Karpas-422 (cell line): ENCODE data around the gene PDCD6IP. TPM values are rescaled to one million over a fixed set of nuclear protein-coding genes. Genes with fewer than 3 reads are reported as not detected.

Experiments used
- DNase-seq: peaks from one replicate; pipeline ENCODE4 v3.0.0-alpha.2; 2015
- H2AFZ ChIP-seq: fragments of 200-600 bp; sonication (generic); 2 replicates; pipeline ENCODE4 v1.6.1; 2014; ENCODE audit warnings: antibody characterized with exemption, low read length, mixed read lengths
- H3K27ac ChIP-seq: fragments of 200-600 bp; sonication (generic); 2 replicates; pipeline ENCODE4 v1.5.1; 2014; ENCODE audit warnings: mild to moderate bottlenecking, low read length, moderate library complexity
- H3K27me3 ChIP-seq: fragments of 200-600 bp; sonication (generic); 2 replicates; pipeline ENCODE4 v1.6.1; 2014; ENCODE audit warnings: low read length, mixed read lengths
- H3K36me3 ChIP-seq: fragments of 200-600 bp; sonication (generic); 2 replicates; pipeline ENCODE4 v1.6.1; 2014; ENCODE audit warnings: low read length, mixed read lengths; ENCODE audit not compliant: insufficient read depth
- H3K4me1 ChIP-seq: fragments of 200-600 bp; sonication (generic); 2 replicates; pipeline ENCODE4 v1.6.1; 2014; ENCODE audit warnings: mild to moderate bottlenecking, low read length, mixed read lengths
- H3K4me2 ChIP-seq: fragments of 200-600 bp; sonication (generic); 2 replicates; pipeline ENCODE4 v1.6.1; 2014; ENCODE audit warnings: low read length, low read depth, mild to moderate bottlenecking; ENCODE audit not compliant: poor library complexity, severe bottlenecking
- H3K4me3 ChIP-seq: fragments of 200-600 bp; sonication (generic); 2 replicates; pipeline ENCODE4 v1.5.1; 2014; ENCODE audit warnings: mild to moderate bottlenecking, antibody characterized with exemption, low read length, mixed read lengths
- H3K79me2 ChIP-seq: fragments of 200-600 bp; sonication (generic); 2 replicates; pipeline ENCODE4 v1.6.1; 2014; ENCODE audit warnings: mild to moderate bottlenecking, low read length, mixed read lengths
- H3K9ac ChIP-seq: fragments of 200-600 bp; sonication (generic); 2 replicates; pipeline ENCODE4 v1.6.0; 2014; ENCODE audit warnings: low read length
- H3K9me2 ChIP-seq: fragments of 200-600 bp; sonication (generic), shearing (Covaris generic); replicated peaks from 2 replicates; pipeline ENCODE4 v1.6.0; 2014; ENCODE audit warnings: mild to moderate bottlenecking, low read length, moderate library complexity; ENCODE audit not compliant: insufficient read depth
- H3K9me3 ChIP-seq: fragments of 300-700, 200-600 bp; sonication (generic); 2 replicates; pipeline ENCODE4 v1.6.1; 2014; ENCODE audit warnings: low read length, mixed read lengths
- H4K20me1 ChIP-seq: fragments of 200-600 bp; sonication (generic); 2 replicates; pipeline ENCODE4 v1.6.1; 2014; ENCODE audit warnings: mild to moderate bottlenecking, antibody characterized with exemption, low read length, low read depth; ENCODE audit not compliant: insufficient read depth
- total RNA-seq: library from RNA; depleted of rRNA; stranded (reverse); fragments of >200 nt; shearing (Covaris generic); gene quantifications from 2 replicates; pipeline ENCODE4 v1.2.3, GENCODE V29; 2014; ENCODE audit warnings: low replicate concordance

Gene PDCD6IP
- total RNA-seq, 1 experiment from 2014 or later: 179 TPM

- no peaks in the 10 kb centered on the region for H3K9me2 ChIP-seq
- H4K20me1 ChIP-seq: no peaks in the 10 kb centered on the region
- H3K4me3 ChIP-seq: no peak overlapping the region
- DNase-seq: no peak
- no peaks in the 10 kb centered on the region for H3K27me3 ChIP-seq
- H3K4me2 ChIP-seq: no peak overlapping the region
- no peak overlapping the region for H3K27ac ChIP-seq
- H3K36me3 ChIP-seq: peaks cover 48% of the 10 kb centered on the region
- no peak overlapping the region for H2AFZ ChIP-seq
- peaks cover 98% of the 10 kb centered on the region for H3K79me2 ChIP-seq
- peaks cover 33% of the 10 kb centered on the region for H3K4me1 ChIP-seq
- no peak overlapping the region for H3K9ac ChIP-seq
- peaks cover 8% of the 10 kb centered on the region for H3K9me3 ChIP-seq
These were observed 5.6 kb downstream of the PDCD6IP start for GRCh38 chr3:33803894-33804526.

GRCh38 chr3:33807191-33807590, 8.8 kb downstream of the PDCD6IP start:
- no peak overlapping the region for H2AFZ ChIP-seq
- no peak overlapping the region for H3K27ac ChIP-seq
- peaks cover 98% of the 10 kb centered on the region for H3K79me2 ChIP-seq
- peaks cover 8% of the 10 kb centered on the region for H3K9me3 ChIP-seq
- no peak for DNase-seq
- H3K4me1 ChIP-seq: peaks cover 9% of the 10 kb centered on the region
- no peak overlapping the region for H3K9ac ChIP-seq
- no peaks in the 10 kb centered on the region for H3K27me3 ChIP-seq
- no peak overlapping the region for H3K4me2 ChIP-seq
- peaks cover 34% of the 10 kb centered on the region for H3K36me3 ChIP-seq
- H4K20me1 ChIP-seq: no peaks in the 10 kb centered on the region
- H3K9me2 ChIP-seq: no peaks in the 10 kb centered on the region
- H3K4me3 ChIP-seq: no peak overlapping the region

GRCh38 chr3:33808559-33808958, 10.1 kb downstream of the PDCD6IP start:
- Histone ChIP-seq H3K9me3 (no peaks in the 10 kb centered on the region; the same call in 1 of the 2 replicates), H3K27me3 (no peaks in the 10 kb centered on the region), H4K20me1 (no peaks in the 10 kb centered on the region), H3K27ac (no peak overlapping the region), H3K4me3 (no peak overlapping the region), H3K9me2 (no peaks in the 10 kb centered on the region), H3K36me3 (peaks cover 36% of the 10 kb centered on the region), H2AFZ (no peak overlapping the region), H3K9ac (no peak overlapping the region), H3K4me2 (no peak overlapping the region), H3K4me1 (peaks cover 9% of the 10 kb centered on the region), H3K79me2 (peaks cover 98% of the 10 kb centered on the region)
- DNase-seq: no peak

DNA sequence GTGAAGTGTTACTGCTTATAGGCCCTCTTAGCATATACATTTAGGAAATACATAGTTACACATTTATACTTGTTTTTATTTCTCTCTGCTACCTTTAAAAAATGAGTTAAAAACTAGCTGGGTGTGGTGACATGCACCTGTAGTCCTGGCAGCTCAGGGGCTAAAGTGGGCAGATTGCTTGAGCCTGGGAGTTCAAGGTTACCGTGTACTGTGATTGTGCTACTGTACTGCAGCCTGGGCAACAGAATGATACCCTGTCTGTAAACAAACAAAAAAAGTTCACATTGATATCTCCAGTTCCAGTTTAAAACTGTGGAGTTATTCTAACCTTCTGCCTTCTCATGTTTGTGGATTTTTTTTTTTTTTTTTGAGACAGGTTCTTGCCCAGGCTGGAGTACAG, 12.1 kb downstream of the PDCD6IP start:
- Histone ChIP-seq H3K27me3 (no peaks in the 10 kb centered on the region), H3K9ac (no peak overlapping the region), H3K9me3 (no peaks in the 10 kb centered on the region), H2AFZ (no peak overlapping the region), H3K9me2 (no peaks in the 10 kb centered on the region), H4K20me1 (no peaks in the 10 kb centered on the region), H3K27ac (no peak overlapping the region), H3K36me3 (peaks cover 34% of the 10 kb centered on the region), H3K4me2 (no peak overlapping the region), H3K4me3 (no peak overlapping the region), H3K79me2 (peaks cover 91% of the 10 kb centered on the region), H3K4me1 (no peaks in the 10 kb centered on the region)
- no peak for DNase-seq

DNA sequence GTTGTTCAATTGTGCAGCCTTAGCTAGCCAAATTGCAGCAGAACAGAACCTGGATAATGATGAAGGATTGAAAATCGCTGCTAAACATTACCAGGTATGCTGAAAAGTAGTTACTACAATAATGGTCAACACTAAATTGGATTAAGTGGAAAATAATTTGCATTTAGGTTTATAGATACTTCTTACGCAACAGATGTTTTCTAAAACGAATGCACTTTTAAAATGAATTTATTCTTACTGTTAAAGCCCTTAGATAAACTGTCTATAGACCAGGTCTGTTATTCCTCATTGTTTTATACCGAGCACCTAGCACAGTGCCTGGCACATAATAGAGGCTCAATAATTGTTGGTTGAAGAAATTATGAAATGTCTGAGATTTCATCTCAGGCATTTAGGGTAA, 23.6 kb downstream of the PDCD6IP start:
- no peak overlapping the region for H3K27ac ChIP-seq
- H3K36me3 ChIP-seq: peaks cover 59% of the 10 kb centered on the region
- peaks cover 82% of the 10 kb centered on the region for H3K79me2 ChIP-seq
- no peak overlapping the region for H2AFZ ChIP-seq
- no peak for DNase-seq
- H3K4me2 ChIP-seq: no peak overlapping the region
- H4K20me1 ChIP-seq: no peaks in the 10 kb centered on the region
- no peak overlapping the region for H3K9ac ChIP-seq
- H3K4me3 ChIP-seq: no peak overlapping the region
- H3K9me3 ChIP-seq: no peaks in the 10 kb centered on the region
- H3K4me1 ChIP-seq: peaks cover 10% of the 10 kb centered on the region
- no peaks in the 10 kb centered on the region for H3K9me2 ChIP-seq
- no peaks in the 10 kb centered on the region for H3K27me3 ChIP-seq

DNA sequence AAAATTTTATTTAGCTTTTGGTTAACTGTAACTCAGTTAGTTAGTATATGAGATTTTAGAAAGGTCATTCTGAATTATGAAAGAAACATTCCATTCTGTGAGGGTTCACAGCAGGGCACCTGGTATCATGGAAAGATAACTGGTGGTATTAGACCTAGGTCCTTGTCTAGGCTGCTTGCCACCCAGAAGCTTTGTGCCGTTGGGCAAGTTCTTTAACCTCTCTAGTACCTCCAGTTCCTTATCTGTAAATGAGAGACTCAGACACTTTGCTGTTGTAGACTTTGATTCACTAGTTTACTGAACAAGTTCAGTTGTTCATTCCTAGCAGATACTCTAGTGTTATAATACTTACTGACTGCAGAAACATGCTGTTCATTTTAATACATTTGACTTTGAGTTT, 25.4 kb downstream of the PDCD6IP start:
- Histone ChIP-seq H3K9ac (no peak overlapping the region), H3K36me3 (peaks cover 71% of the 10 kb centered on the region), H3K27ac (no peak overlapping the region), H3K27me3 (no peaks in the 10 kb centered on the region), H3K4me2 (no peak overlapping the region), H3K79me2 (peaks cover 84% of the 10 kb centered on the region), H3K9me3 (no peaks in the 10 kb centered on the region), H3K9me2 (no peaks in the 10 kb centered on the region), H2AFZ (no peak overlapping the region), H3K4me3 (no peak overlapping the region), H3K4me1 (peaks cover 18% of the 10 kb centered on the region), H4K20me1 (no peaks in the 10 kb centered on the region)
- DNase-seq: no peak

DNA sequence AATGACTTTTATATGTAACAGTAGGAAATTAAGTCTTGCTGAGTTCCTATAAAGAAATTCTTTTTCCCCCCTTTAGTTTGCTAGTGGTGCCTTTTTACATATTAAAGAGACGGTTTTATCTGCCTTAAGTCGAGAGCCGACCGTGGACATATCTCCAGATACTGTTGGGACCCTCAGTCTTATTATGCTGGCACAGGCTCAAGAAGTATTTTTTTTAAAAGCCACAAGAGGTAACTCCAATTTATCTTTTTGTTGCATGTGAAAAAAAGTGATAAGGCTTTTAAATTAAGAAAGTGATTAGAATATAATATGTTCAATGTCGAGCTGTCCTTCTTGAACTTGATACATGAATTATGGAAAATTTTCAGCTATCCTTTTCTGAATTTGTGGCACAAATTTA, 26.7 kb downstream of the PDCD6IP start:
- Histone ChIP-seq H3K27me3 (no peaks in the 10 kb centered on the region), H3K4me1 (peaks cover 19% of the 10 kb centered on the region), H3K4me3 (no peak overlapping the region), H2AFZ (no peak overlapping the region), H3K36me3 (peaks cover 75% of the 10 kb centered on the region), H3K27ac (no peak overlapping the region), H3K9me2 (no peaks in the 10 kb centered on the region), H3K9me3 (no peaks in the 10 kb centered on the region), H4K20me1 (no peaks in the 10 kb centered on the region), H3K9ac (no peak overlapping the region), H3K79me2 (peaks cover 81% of the 10 kb centered on the region), H3K4me2 (no peak overlapping the region)
- no peak for DNase-seq

DNA sequence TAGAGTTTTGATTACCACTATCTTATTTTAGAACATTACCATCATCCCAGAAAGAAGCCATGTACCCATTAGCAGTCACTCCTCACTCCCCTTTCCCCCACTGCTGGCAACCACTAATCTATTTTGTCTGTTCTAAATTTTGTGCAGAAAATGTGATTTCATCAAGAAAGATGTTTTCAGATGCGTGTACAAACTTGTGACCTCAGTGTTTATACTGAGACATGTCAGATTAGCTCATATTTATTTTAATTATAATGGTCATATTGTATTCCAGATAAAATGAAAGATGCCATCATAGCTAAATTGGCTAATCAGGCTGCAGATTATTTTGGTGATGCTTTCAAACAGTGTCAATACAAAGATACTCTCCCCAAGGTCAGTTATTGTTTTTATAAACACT, 27.8 kb downstream of the PDCD6IP start:
- DNase-seq: no peak
- no peak overlapping the region for H3K4me3 ChIP-seq
- H3K4me1 ChIP-seq: peaks cover 14% of the 10 kb centered on the region
- H3K36me3 ChIP-seq: peaks cover 74% of the 10 kb centered on the region
- peaks cover 80% of the 10 kb centered on the region for H3K79me2 ChIP-seq
- no peak overlapping the region for H3K4me2 ChIP-seq
- no peaks in the 10 kb centered on the region for H3K9me3 ChIP-seq
- H3K27me3 ChIP-seq: no peaks in the 10 kb centered on the region
- H3K27ac ChIP-seq: no peak overlapping the region
- H4K20me1 ChIP-seq: no peaks in the 10 kb centered on the region
- no peak overlapping the region for H2AFZ ChIP-seq
- no peak overlapping the region for H3K9ac ChIP-seq
- H3K9me2 ChIP-seq: no peaks in the 10 kb centered on the region
